HEK293 (cell line): ENCODE results near the gene EFEMP2.

Source experiments
- CTCF ChIA-PET: fragments of 350-600 bp; formaldehyde crosslinking; extraction: SDS; loops from one replicate; lab custom pipeline; 2021; ENCODE audit warnings: antibody characterized with exemption; lab: Yijun Ruan, JAX
- POLR2A ChIA-PET: fragments of 300-600 bp; formaldehyde crosslinking; extraction: SDS; loops from one replicate; lab custom pipeline; 2020; ENCODE audit warnings: antibody characterized with exemption, inconsistent platforms; lab: Yijun Ruan, JAX
- H3K27ac ChIP-seq: fragments of 200-500 bp; sonication (Bioruptor generic); 2 replicates; pipeline ENCODE4 v1.5.1; 2014; ENCODE audit warnings: low read depth, low read length, control low read depth, inconsistent platforms; ENCODE audit errors: extremely low read depth
- H3K36me3 ChIP-seq, 2 experiments: fragments of 200-500 bp in 1 of 2; sonication (Bioruptor generic) in 1 of 2; 1 replicate in 1 of 2; 2 replicates in 1 of 2; pipeline ENCODE4 v1.5.1; 2014 to 2017; ENCODE audit warnings: inconsistent platforms in 2 of 2, low read length in 2 of 2; ENCODE audit not compliant: control insufficient read depth in 2 of 2, insufficient read depth in 1 of 2
- H3K4me1 ChIP-seq: fragments of 200-500 bp; sonication (Bioruptor generic); 2 replicates; pipeline ENCODE4 v1.5.1; 2014; ENCODE audit warnings: mild to moderate bottlenecking, low read length, inconsistent platforms; ENCODE audit not compliant: control insufficient read depth, insufficient read depth
- H3K4me3 ChIP-seq: 2 replicates; pipeline ENCODE4 v1.5.1; 2011; ENCODE audit warnings: low read depth, mild to moderate bottlenecking, control low read depth, low read length, moderate library complexity
- H3K9me3 ChIP-seq: fragments of 200-500 bp; sonication (Bioruptor generic); 2 replicates; pipeline ENCODE4 v1.5.1; 2014; ENCODE audit warnings: low read depth, low read length, inconsistent platforms; ENCODE audit not compliant: control insufficient read depth, insufficient read depth
- GLI4 ChIP-seq: fragments of 450-650 bp; formaldehyde crosslinking; IDR thresholded peaks from 2 replicates; pipeline ENCODE4 v1.5.1; 2016; ENCODE audit warnings: missing biosample characterization, missing genetic modification characterization
- GLIS1 ChIP-seq: fragments of 450-650 bp; formaldehyde crosslinking; IDR thresholded peaks from 2 replicates; pipeline ENCODE4 v1.5.1; 2016; ENCODE audit warnings: missing biosample characterization, missing genetic modification characterization
- MEIS1 ChIP-seq: sonication (generic); formaldehyde crosslinking; IDR thresholded peaks from 2 replicates; pipeline ENCODE4 v1.8.1; 2022; ENCODE audit warnings: missing genetic modification reagents, mild to moderate bottlenecking, borderline replicate concordance
- PRDM2 ChIP-seq: fragments of 450-650 bp; formaldehyde crosslinking; IDR thresholded peaks from 2 replicates; pipeline ENCODE4 v1.5.1; 2016; ENCODE audit warnings: missing biosample characterization, missing genetic modification characterization, borderline replicate concordance
- SALL2 ChIP-seq: fragments of 450-650 bp; formaldehyde crosslinking; IDR thresholded peaks from 2 replicates; pipeline ENCODE4 v1.5.0; 2017; ENCODE audit warnings: missing biosample characterization, mild to moderate bottlenecking, missing genetic modification characterization, borderline replicate concordance
- ZBTB17 ChIP-seq: fragments of 450-650 bp; formaldehyde crosslinking; IDR thresholded peaks from 2 replicates; pipeline ENCODE4 v1.5.1; 2016; ENCODE audit warnings: missing biosample characterization, missing genetic modification characterization
- ZBTB26 ChIP-seq: fragments of 450-650 bp; formaldehyde crosslinking; optimal IDR thresholded peaks from 2 replicates; pipeline ENCODE3; 2016; ENCODE audit warnings: missing biosample characterization, mild to moderate bottlenecking, missing genetic modification characterization
- ZBTB6 ChIP-seq: fragments of 450-650 bp; formaldehyde crosslinking; IDR thresholded peaks from 2 replicates; pipeline ENCODE4 v1.5.1; 2017; ENCODE audit warnings: missing biosample characterization, missing genetic modification characterization
- ZBTB8A ChIP-seq: fragments of 450-650 bp; formaldehyde crosslinking; IDR thresholded peaks from 2 replicates; pipeline ENCODE4 v1.5.1; 2016; ENCODE audit warnings: missing biosample characterization, missing genetic modification characterization
- ZEB2 ChIP-seq: fragments of 450-650 bp; formaldehyde crosslinking; IDR thresholded peaks from 2 replicates; pipeline ENCODE4 v1.5.1; 2016; ENCODE audit warnings: missing biosample characterization, missing genetic modification characterization
- ZNF16 ChIP-seq: fragments of 450-650 bp; formaldehyde crosslinking; IDR thresholded peaks from 2 replicates; pipeline ENCODE4 v1.5.1; 2016; ENCODE audit warnings: low read depth, missing biosample characterization, missing genetic modification characterization
- ZNF223 ChIP-seq: fragments of 450-650 bp; formaldehyde crosslinking; IDR thresholded peaks from 2 replicates; pipeline ENCODE4 v1.5.1; 2016; ENCODE audit warnings: missing biosample characterization, missing genetic modification characterization
- ZNF311 ChIP-seq: fragments of 450-650 bp; formaldehyde crosslinking; IDR thresholded peaks from 2 replicates; pipeline ENCODE4 v1.5.1; 2017; ENCODE audit warnings: missing biosample characterization, missing genetic modification characterization, borderline replicate concordance
- ZNF341 ChIP-seq: fragments of 450-650 bp; formaldehyde crosslinking; IDR thresholded peaks from 2 replicates; pipeline ENCODE4; 2016; ENCODE audit warnings: low read depth, missing biosample characterization, missing genetic modification characterization
- ZNF629 ChIP-seq: fragments of 450-650 bp; formaldehyde crosslinking; IDR thresholded peaks from 2 replicates; pipeline ENCODE4 v1.5.1; 2017; ENCODE audit warnings: missing biosample characterization, missing genetic modification characterization
- ZNF639 ChIP-seq: fragments of 450-650 bp; formaldehyde crosslinking; IDR thresholded peaks from 2 replicates; pipeline ENCODE4 v1.5.1; 2016; ENCODE audit warnings: missing biosample characterization, missing genetic modification characterization
- ZNF747 ChIP-seq: fragments of 450-650 bp; formaldehyde crosslinking; IDR thresholded peaks from 2 replicates; pipeline ENCODE4 v1.5.1; 2016; ENCODE audit warnings: missing biosample characterization, missing genetic modification characterization
- ZNF76 ChIP-seq: fragments of 450-650 bp; formaldehyde crosslinking; IDR thresholded peaks from 2 replicates; pipeline ENCODE4; 2016; ENCODE audit warnings: low read depth, missing biosample characterization, missing genetic modification characterization, borderline replicate concordance

EFEMP2 gene

GRCh38 chr11:65857853-65858680 lies 14.5 kb downstream of the EFEMP2 start, which contains the start of gene CFL1 (continued):
- TF ChIP-seq ZNF629 (tag by site-specific recombination), result no peak
- TF ChIP-seq GLIS1, result 0 out of 2 replicates have a peak, but pooled peaks have one; percentile 6
- TF ChIP-seq, all 188 proteins: peak for 43

- peaks cover 0 to 54% of the 10 kb centered on the region in 2 experiments; a peak in 1 of 3 replicates for H3K36me3 ChIP-seq
- H3K4me3 ChIP-seq, result peak overlapping the region; percentile 95
- POLR2A ChIA-PET, result interaction anchor here (0.6 to 6.5 kb wide), 13 partner anchors 12 to 153 kb away, joined by 3 to 121 read pairs (median 6); partner anchors contain the start of genes BANF1, CCDC85B, EIF1AD and FIBP
- peaks cover 4% of the 10 kb centered on the region; the same call in 1 of the 2 replicates for H3K4me1 ChIP-seq
- H3K27ac ChIP-seq, result peak overlapping the region; percentile 79
- CTCF ChIA-PET, result interaction anchor here (1.1 to 6.3 kb wide), 2 partner anchors 30 to 77 kb away, joined by 3 to 118 read pairs; partner anchors contain the start of genes CCDC85B and FIBP
- TF ChIP-seq SALL2 (no peak), ZNF747 (tag by site-specific recombination) (no peak), ZNF639 (tag by site-specific recombination) (no peak), ZNF223 (tag by site-specific recombination) (no peak), ZBTB8A (tag by site-specific recombination) (0 out of 2 replicates have a peak, but pooled peaks have one; percentile 32), ZBTB17 (tag by site-specific recombination) (no peak), ZNF76 (tag by site-specific recombination) (peak; percentile 45; the same call in 1 of the 2 replicates), ZNF16 (tag by site-specific recombination) (no peak), PRDM2 (no peak), GLI4 (no peak), ZEB2 (tag by site-specific recombination) (peak; percentile 16), ZBTB6 (tag by site-specific recombination) (no peak), ZBTB26 (tag by site-specific recombination) (peak; percentile 95), ZNF311 (no peak), ZNF341 (peak; percentile 98), MEIS1 (CRISPR knock-in tag) (peak; percentile 28; the same call in 1 of the 2 replicates)
- no peaks in the 10 kb centered on the region for H3K9me3 ChIP-seq
Measured at GRCh38 chr11:65857500-65857852, 15.1 kb downstream of the EFEMP2 start.
